Peyer's patch (tissue), 4 donors: Measurements from ENCODE around the gene ZNF600.

ENCODE experiments used
- POLR2A ChIP-seq, 2 donors: fragments of 450-650 bp; IDR thresholded peaks; one replicate each; pipeline ENCODE4 v1.5.1; 2017; ENCODE audit warnings: antibody characterized with exemption in 2 of 2, mild to moderate bottlenecking in 2 of 2, moderate library complexity in 2 of 2
- TF ChIP-seq, protein P1 (sequence below), 6 experiments: fragments of 450-650 bp in 4 of 6; fragments of 200-600 bp in 2 of 6; sonication (generic) in 1 of 6; IDR thresholded peaks; one replicate each; pipeline ENCODE4 v1.5.1; 2017 to 2019; ENCODE audit warnings: antibody characterized with exemption in 6 of 6, mild to moderate bottlenecking in 3 of 6, moderate library complexity in 1 of 6

GRCh38 chr19:52734331-52734892, 52.2 kb downstream of the ZNF600 start:
- TF ChIP-seq, protein P1, sequence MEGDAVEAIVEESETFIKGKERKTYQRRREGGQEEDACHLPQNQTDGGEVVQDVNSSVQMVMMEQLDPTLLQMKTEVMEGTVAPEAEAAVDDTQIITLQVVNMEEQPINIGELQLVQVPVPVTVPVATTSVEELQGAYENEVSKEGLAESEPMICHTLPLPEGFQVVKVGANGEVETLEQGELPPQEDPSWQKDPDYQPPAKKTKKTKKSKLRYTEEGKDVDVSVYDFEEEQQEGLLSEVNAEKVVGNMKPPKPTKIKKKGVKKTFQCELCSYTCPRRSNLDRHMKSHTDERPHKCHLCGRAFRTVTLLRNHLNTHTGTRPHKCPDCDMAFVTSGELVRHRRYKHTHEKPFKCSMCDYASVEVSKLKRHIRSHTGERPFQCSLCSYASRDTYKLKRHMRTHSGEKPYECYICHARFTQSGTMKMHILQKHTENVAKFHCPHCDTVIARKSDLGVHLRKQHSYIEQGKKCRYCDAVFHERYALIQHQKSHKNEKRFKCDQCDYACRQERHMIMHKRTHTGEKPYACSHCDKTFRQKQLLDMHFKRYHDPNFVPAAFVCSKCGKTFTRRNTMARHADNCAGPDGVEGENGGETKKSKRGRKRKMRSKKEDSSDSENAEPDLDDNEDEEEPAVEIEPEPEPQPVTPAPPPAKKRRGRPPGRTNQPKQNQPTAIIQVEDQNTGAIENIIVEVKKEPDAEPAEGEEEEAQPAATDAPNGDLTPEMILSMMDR (IDR thresholded peaks at IDR 0.05), result no peak
- TF ChIP-seq POLR2A (IDR thresholded peaks at IDR 0.05), result no peak
